GM10266 (cell line): ENCODE measurements around the gene DRC7.

Source experiments
- DNase-seq: peaks from one replicate; pipeline ENCODE4 v3.0.0; 2012; ENCODE audit errors: extremely low spot score
- CTCF ChIP-seq: IDR thresholded peaks from 2 replicates; pipeline ENCODE4 v1.5.1; 2012; ENCODE audit warnings: mild to moderate bottlenecking, low read depth; ENCODE audit not compliant: control insufficient read depth, insufficient read depth; ENCODE audit errors: missing control alignments

Gene DRC7

GRCh38 chr16:57689762-57690558 lies 4.6 kb upstream of the DRC7 start:
- peak; percentile 74 for DNase-seq
- no peak for TF ChIP-seq CTCF

GRCh38 chr16:57690782-57691471 lies 3.7 kb upstream of the DRC7 start:
- TF ChIP-seq CTCF, result no peak

DNA sequence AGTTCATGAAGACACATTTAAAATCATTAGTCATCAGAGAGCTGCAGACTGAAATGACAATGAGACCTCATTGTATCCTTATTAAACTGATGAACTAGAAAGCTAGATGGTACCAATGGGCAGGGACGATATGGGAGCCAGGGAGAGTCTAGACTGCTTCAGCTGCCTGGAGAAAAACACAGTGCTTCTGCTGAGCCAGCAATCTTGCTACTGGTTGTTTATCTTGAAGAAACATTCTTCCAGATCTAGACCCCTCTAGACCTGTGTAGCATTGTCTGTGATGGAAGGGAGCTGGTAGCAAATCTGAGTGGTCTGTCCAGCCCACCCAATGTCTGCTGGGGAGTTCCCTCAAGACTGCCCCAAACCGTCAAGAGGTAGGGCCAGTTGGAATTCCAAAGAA lies 2.0 kb upstream of the DRC7 start:
- DNase-seq, result no peak
- no peak for TF ChIP-seq CTCF

More at GRCh38 chr16:57690782-57691471, 3.7 kb upstream of the DRC7 start:
- no peak for DNase-seq

- no peak for DNase-seq
- no peak for TF ChIP-seq CTCF
Observed at GRCh38 chr16:57693550-57693949, 1.1 kb upstream of the DRC7 start.

DNA sequence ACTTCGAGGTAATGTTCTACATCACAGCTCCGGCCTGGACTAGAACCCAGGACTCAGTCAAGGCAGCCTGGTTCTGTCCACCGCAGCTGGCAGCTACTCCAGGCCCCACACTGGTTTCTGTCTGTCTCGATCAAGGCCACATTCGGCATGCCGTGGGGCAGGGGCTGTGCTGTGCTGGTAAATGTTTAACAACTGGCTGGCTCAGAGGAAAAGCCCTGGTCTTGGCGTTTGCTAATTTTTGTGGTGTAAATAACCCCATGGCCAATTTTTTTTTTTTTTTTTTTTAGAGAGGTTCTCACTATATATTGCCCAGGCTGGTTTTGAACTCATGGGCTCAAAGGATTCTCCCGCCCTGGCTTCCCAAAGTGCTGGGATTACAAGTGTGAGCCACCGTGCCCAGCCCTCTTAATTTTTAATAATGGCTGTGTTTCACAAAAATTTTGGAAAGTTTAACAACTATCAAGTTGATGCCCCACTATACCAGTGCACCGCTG lies 328 bp upstream of the DRC7 start:
- no peak for TF ChIP-seq CTCF
- no peak for DNase-seq

DNA sequence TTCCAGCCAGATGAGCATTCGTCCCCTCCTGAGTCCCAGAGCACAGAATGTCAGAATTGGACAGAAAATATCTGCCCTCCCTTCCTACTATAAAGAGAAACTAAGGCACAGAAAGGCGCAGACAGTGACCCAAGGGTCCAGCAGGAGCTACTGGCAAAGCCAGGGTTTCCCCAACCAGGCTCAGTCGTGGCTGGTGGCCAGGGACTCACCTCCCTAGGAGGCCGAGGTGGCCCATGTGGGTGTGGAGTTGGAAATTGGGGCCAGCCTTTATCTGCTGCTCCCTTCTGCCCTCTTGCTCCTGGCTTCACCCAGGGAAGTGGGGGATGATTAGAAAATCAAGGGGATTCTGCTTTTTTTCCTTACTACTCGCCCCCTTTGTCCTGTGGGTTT lies 1.1 kb downstream of the DRC7 start:
- DNase-seq, result no peak

More for the DNA sequence above, 1.1 kb downstream of the DRC7 start:
- no peak for TF ChIP-seq CTCF
